Kidney epithelial cell (primary cell): ENCODE results near the gene FLII. TPM values are rescaled to one million over a fixed set of nuclear protein-coding genes. Genes with fewer than 3 reads are reported as not detected.

ENCODE experiments used
- DNase-seq: peaks from one replicate; pipeline ENCODE4 v3.0.0-alpha.2; 2010; ENCODE audit warnings: low read depth
- H3K27me3 ChIP-seq: 2 replicates; pipeline ENCODE4 v1.6.0; 2011; ENCODE audit warnings: low read length; ENCODE audit not compliant: control insufficient read depth, insufficient read depth
- H3K36me3 ChIP-seq: 2 replicates; pipeline ENCODE4 v1.5.1; 2011; ENCODE audit warnings: low read length; ENCODE audit not compliant: control insufficient read depth, insufficient read depth
- H3K4me3 ChIP-seq: 2 replicates; pipeline ENCODE4 v1.5.1; 2011; ENCODE audit warnings: low read depth, mild to moderate bottlenecking, control low read depth, low read length
- CTCF ChIP-seq: IDR thresholded peaks from 2 replicates; pipeline ENCODE4 v1.5.1; 2011; ENCODE audit warnings: mild to moderate bottlenecking, moderate library complexity, low read length, control low read depth, inconsistent platforms; ENCODE audit not compliant: insufficient read depth, poor library complexity, severe bottlenecking
- total RNA-seq: library from RNA; depleted of rRNA; stranded (reverse); fragments of >200 nt; gene quantifications from 2 replicates; pipeline ENCODE4 v1.2.3, GENCODE V29; 2015

Gene FLII
- total RNA-seq, 1 donor from 2014 or later: 512 TPM

- Histone ChIP-seq H3K27me3 (no peaks in the 10 kb centered on the region), H3K36me3 (peaks cover 5% of the 10 kb centered on the region), H3K4me3 (peak overlapping the region; percentile 86)
- TF ChIP-seq CTCF: peak; percentile 16
- DNase-seq: no peak
Measured at GRCh38 chr17:18257982-18258355, 569 bp downstream of the FLII start.

GRCh38 chr17:18257268-18257981 is 1.1 kb downstream of the FLII start:
- no peak for TF ChIP-seq CTCF
- Histone ChIP-seq H3K36me3 (peaks cover 4% of the 10 kb centered on the region), H3K27me3 (no peaks in the 10 kb centered on the region), H3K4me3 (peak overlapping the region; percentile 86)
- DNase-seq: no peak

- DNase-seq: no peak
- TF ChIP-seq CTCF: no peak
- Histone ChIP-seq H3K36me3 (peaks cover 4% of the 10 kb centered on the region), H3K27me3 (no peaks in the 10 kb centered on the region), H3K4me3 (no peak overlapping the region)
Measured at GRCh38 chr17:18256776-18257175, 1.8 kb downstream of the FLII start.

GRCh38 chr17:18256351-18256750 is 2.2 kb downstream of the FLII start:
- no peaks in the 10 kb centered on the region for H3K27me3 ChIP-seq
- no peak for TF ChIP-seq CTCF
- H3K4me3 ChIP-seq: no peak overlapping the region
- peaks cover 4% of the 10 kb centered on the region for H3K36me3 ChIP-seq
- no peak for DNase-seq

- no peak for DNase-seq
- Histone ChIP-seq H3K27me3 (no peaks in the 10 kb centered on the region), H3K4me3 (no peak overlapping the region), H3K36me3 (peaks cover 7% of the 10 kb centered on the region)
- TF ChIP-seq CTCF: no peak
Measured at GRCh38 chr17:18254888-18255649, 3.5 kb downstream of the FLII start.
